Prostate gland (tissue), 2 donors: Measurements from ENCODE around the gene IL17F. TPM values are rescaled to one million over a fixed set of nuclear protein-coding genes. Genes with fewer than 3 reads are reported as not detected.

Source experiments
- DNase-seq: peaks from one replicate; pipeline ENCODE4 v3.0.0-alpha.2; 2019; ENCODE audit warnings: low spot score
- H3K27ac ChIP-seq, 2 donors: fragments of 200-600 bp; sonication (generic); 2 replicates each; pipeline ENCODE4 v1.5.1; 2017 to 2019
- H3K27me3 ChIP-seq: fragments of 200-600 bp; sonication (generic); replicated peaks from 2 replicates; pipeline ENCODE4 v1.5.1; 2019; ENCODE audit not compliant: insufficient read depth
- H3K36me3 ChIP-seq, 2 donors: fragments of 200-600 bp; sonication (generic); 1 replicate in 1 of 2; 2 replicates in 1 of 2; pipeline versions ENCODE4 v1.5.1 to v1.8.1; 2017 to 2019
- H3K4me1 ChIP-seq: fragments of 200-600 bp; sonication (generic); replicated peaks from 2 replicates; pipeline ENCODE4 v1.5.1; 2019
- H3K4me3 ChIP-seq, 2 donors: fragments of 200-600 bp; sonication (generic); 2 replicates each; pipeline ENCODE4 v1.5.1; 2017 to 2019
- H3K9me3 ChIP-seq: fragments of 200-600 bp; sonication (generic); 2 replicates; pipeline ENCODE4 v1.5.1; 2017
- CTCF ChIP-seq, 4 experiments: fragments of 200-600 bp in 2 of 4; fragments of 450-650 bp in 2 of 4; sonication (generic) in 2 of 4; IDR thresholded peaks; 1 replicate in 3 of 4; 2 replicates in 1 of 4; pipeline ENCODE4 v1.5.1; 2016 to 2019; ENCODE audit warnings: antibody characterized with exemption in 4 of 4, mild to moderate bottlenecking in 2 of 4, moderate library complexity in 2 of 4
- POLR2A ChIP-seq: fragments of 450-650 bp; IDR thresholded peaks from one replicate; pipeline ENCODE4 v1.6.1; 2016; ENCODE audit warnings: antibody characterized with exemption, mild to moderate bottlenecking
- POLR2AphosphoS5 ChIP-seq: sonication (generic); formaldehyde crosslinking; IDR thresholded peaks from one replicate; pipeline ENCODE4 v1.6.1; 2017; ENCODE audit warnings: antibody characterized with exemption
- WGBS: methylation state at CpG from one replicate; pipeline ENCODE4 v1.1.5; 2018; 5-methylcytosine and 5-hydroxymethylcytosine counted together
- intact Hi-C: fragments of 100-400 bp; cut with DNase I; formaldehyde crosslinking; loops from one replicate; pipeline ENCODE4 v1.14.2; 2022
- total RNA-seq, 2 donors: library from RNA; depleted of rRNA; stranded (reverse); fragments of >200 nt; gene quantifications; one replicate each; pipeline ENCODE4 v1.1.0, GENCODE V29; 2016

IL17F gene
- not detected for total RNA-seq

GRCh38 chr6:52244400-52244799, at the start of gene IL17F:
TSS of gene IL17F (minus strand) at chr6:52244500. CDS start at chr6:52244429, 71 bp downstream.
- Histone ChIP-seq H3K9me3 (no peaks in the 10 kb centered on the region), H3K27ac (no peak within 1 kb of the TSS), H3K4me1 (no peaks in the 10 kb centered on the region), H3K4me3 (no peak within 1 kb of the TSS), H3K27me3 (no peaks in the 10 kb centered on the region), H3K36me3 (no peaks in the 10 kb centered on the region)
- intact Hi-C loops = no loop called here
- no peak for DNase-seq
- WGBS = 88% methylated on average over 5 of the region's 5 CpGs
- TF ChIP-seq CTCF (IDR thresholded peaks at IDR 0.05) = no peak
- TF ChIP-seq POLR2A = no peak
- TF ChIP-seq POLR2AphosphoS5 = no peak

- no peak for DNase-seq
- no peaks in the 10 kb centered on the region for H3K4me1 ChIP-seq
- TF ChIP-seq CTCF (IDR thresholded peaks at IDR 0.05) = no peak
- TF ChIP-seq POLR2A = no peak
- TF ChIP-seq POLR2AphosphoS5 = no peak
- intact Hi-C loops = no loop called here
- H3K36me3 ChIP-seq = no peaks in the 10 kb centered on the region
- no peaks in the 10 kb centered on the region for H3K9me3 ChIP-seq
- no peak overlapping the region for H3K4me3 ChIP-seq
- no peak overlapping the region for H3K27ac ChIP-seq
- no peaks in the 10 kb centered on the region for H3K27me3 ChIP-seq
Measured at GRCh38 chr6:52293067-52293466, 48.8 kb upstream of the IL17F start.

GRCh38 chr6:52288841-52289240, 44.5 kb upstream of the IL17F start:
- no peaks in the 10 kb centered on the region for H3K9me3 ChIP-seq
- no peak for DNase-seq
- H3K36me3 ChIP-seq = no peaks in the 10 kb centered on the region
- no peaks in the 10 kb centered on the region for H3K4me1 ChIP-seq
- TF ChIP-seq POLR2A = no peak
- no peak for TF ChIP-seq CTCF (IDR thresholded peaks at IDR 0.05)
- no peak for TF ChIP-seq POLR2AphosphoS5
- H3K4me3 ChIP-seq = no peak overlapping the region
- no peak overlapping the region for H3K27ac ChIP-seq
- H3K27me3 ChIP-seq = no peaks in the 10 kb centered on the region
- intact Hi-C loops = loop anchor here (5.0 to 10.0 kb wide), 3 partner anchors 113 to 378 kb away; partner anchors contain the start of gene TRAM2
- 97% methylated on average over 2 of the region's 2 CpGs for WGBS

DNA sequence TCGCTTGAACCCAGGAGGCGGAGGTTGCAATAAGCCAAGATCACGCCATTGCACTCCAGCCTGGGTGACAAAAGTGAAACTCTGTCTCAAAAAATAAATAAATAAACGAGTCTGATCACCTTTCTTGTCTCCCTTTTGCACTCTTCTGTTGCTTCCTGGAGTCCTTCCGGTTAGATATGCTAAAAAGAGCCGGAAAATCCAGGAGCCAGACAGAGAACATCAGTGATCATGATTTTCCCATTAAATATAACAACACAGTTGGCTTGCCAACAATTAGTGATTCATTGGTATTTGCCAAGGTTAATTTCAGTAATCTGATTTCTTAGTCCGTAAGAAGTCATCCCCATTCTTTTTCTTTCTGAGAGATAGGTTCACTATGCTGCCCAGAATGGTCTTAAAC, 43.9 kb upstream of the IL17F start:
- TF ChIP-seq CTCF (IDR thresholded peaks at IDR 0.05) (no peak), POLR2A (no peak), POLR2AphosphoS5 (no peak)
- Histone ChIP-seq H3K27me3 (no peaks in the 10 kb centered on the region), H3K9me3 (no peaks in the 10 kb centered on the region), H3K4me1 (no peaks in the 10 kb centered on the region), H3K4me3 (no peak overlapping the region), H3K27ac (no peak overlapping the region), H3K36me3 (no peaks in the 10 kb centered on the region)
- WGBS = 90% methylated on average over 7 of the region's 7 CpGs
- DNase-seq = no peak
- intact Hi-C loops = loop anchor here (5.0 to 10.0 kb wide), 3 partner anchors 114 to 379 kb away; partner anchors contain the start of gene TRAM2

- TF ChIP-seq CTCF (IDR thresholded peaks at IDR 0.05) (peak in 3 of 4 experiments; percentile 28 to 54 (median 48)), POLR2AphosphoS5 (no peak)
- DNase-seq = peak; percentile 47
- intact Hi-C loops = loop anchor here (5.0 to 10.0 kb wide), 3 partner anchors 115 to 380 kb away; partner anchors contain the start of gene TRAM2
- Histone ChIP-seq H3K27me3 (no peaks in the 10 kb centered on the region), H3K27ac (no peak overlapping the region), H3K4me1 (no peaks in the 10 kb centered on the region), H3K36me3 (peaks cover 0 to under 1% of the 10 kb centered on the region in 2 donors), H3K9me3 (no peaks in the 10 kb centered on the region), H3K4me3 (no peak overlapping the region)
- 16% methylated on average over 2 of the region's 2 CpGs for whole genome bisulfite sequencing
Measured at GRCh38 chr6:52286798-52287432, 42.6 kb upstream of the IL17F start.
